Liver (tissue), 9 donors: ENCODE data around the gene KDM5B. TPM values are rescaled to one million over a fixed set of nuclear protein-coding genes. Genes with fewer than 3 reads are reported as not detected.

Experiments
- DNase-seq: peaks from one replicate; pipeline ENCODE4 v3.0.0-alpha.2; 2017; ENCODE audit warnings: low spot score
- H3K27ac ChIP-seq, 2 donors: one replicate each; pipeline ENCODE4 v1.7.0; 2013; ENCODE audit warnings: inconsistent platforms in 2 of 2, low read length in 2 of 2, control low read depth in 1 of 2, low read depth in 1 of 2, mild to moderate bottlenecking in 1 of 2
- H3K27me3 ChIP-seq, 4 donors: one replicate each; pipeline versions ENCODE4 v1.6.1 to v1.7.0; 2013; ENCODE audit warnings: low read length in 3 of 4, inconsistent platforms in 1 of 4, mild to moderate bottlenecking in 1 of 4, moderate library complexity in 1 of 4; ENCODE audit not compliant: control insufficient read depth in 4 of 4, insufficient read depth in 4 of 4
- H3K36me3 ChIP-seq, 4 donors: one replicate each; pipeline versions ENCODE4 v1.6.1 to v1.7.0; 2013; ENCODE audit warnings: low read length in 3 of 4, mild to moderate bottlenecking in 3 of 4, low read depth in 1 of 4, moderate library complexity in 1 of 4; ENCODE audit not compliant: control insufficient read depth in 4 of 4, insufficient read depth in 3 of 4
- H3K4me1 ChIP-seq, 4 donors: one replicate each; pipeline versions ENCODE4 v1.6.1 to v1.7.0; 2013; ENCODE audit warnings: low read length in 3 of 4, mild to moderate bottlenecking in 3 of 4, moderate library complexity in 1 of 4; ENCODE audit not compliant: control insufficient read depth in 4 of 4, insufficient read depth in 4 of 4
- H3K4me3 ChIP-seq, 3 donors: one replicate each; pipeline versions ENCODE4 v1.6.1 to v1.7.0; 2013; ENCODE audit warnings: low read length in 3 of 3, control low read depth in 1 of 3, low read depth in 1 of 3, mild to moderate bottlenecking in 1 of 3
- H3K9ac ChIP-seq, 2 donors: one replicate each; pipeline ENCODE4 v1.7.0; 2013; ENCODE audit warnings: low read length in 2 of 2, mild to moderate bottlenecking in 2 of 2, moderate library complexity in 2 of 2, control low read depth in 1 of 2, low read depth in 1 of 2
- H3K9me3 ChIP-seq, 4 donors: one replicate each; pipeline versions ENCODE4 v1.6.1 to v1.7.0; 2013; ENCODE audit warnings: low read length in 3 of 4; ENCODE audit not compliant: control insufficient read depth in 4 of 4
- FOXA2 ChIP-seq: IDR thresholded peaks from 2 replicates; pipeline ENCODE4 v1.6.1; 2016; ENCODE audit warnings: antibody characterized with exemption
- GABPA ChIP-seq, 2 donors: IDR thresholded peaks in 1 of 2; conservative IDR thresholded peaks in 1 of 2; 2 replicates each; pipeline ENCODE4 v1.6.1; 2016; ENCODE audit warnings: antibody characterized with exemption in 2 of 2, mild to moderate bottlenecking in 1 of 2, moderate library complexity in 1 of 2
- HNF4G ChIP-seq: IDR thresholded peaks from 2 replicates; pipeline ENCODE4 v1.6.1; 2016; ENCODE audit warnings: antibody characterized with exemption
- RAD21 ChIP-seq, 2 donors: IDR thresholded peaks; 2 replicates each; pipeline ENCODE4 v1.6.1; 2016; ENCODE audit warnings: antibody characterized with exemption in 2 of 2, mild to moderate bottlenecking in 2 of 2
- REST ChIP-seq: IDR thresholded peaks from 2 replicates; pipeline ENCODE4 v1.6.1; 2016; ENCODE audit warnings: antibody characterized with exemption, mild to moderate bottlenecking
- TAF1 ChIP-seq: conservative IDR thresholded peaks from 2 replicates; pipeline ENCODE4 v1.6.1; 2016; ENCODE audit warnings: antibody characterized with exemption, mild to moderate bottlenecking
- WGBS: extraction: QIAGEN DNeasy Blood & Tissue Kit; methylation state at CpG from one replicate; pipeline ENCODE4 v1.1.7; 2013; 5-methylcytosine and 5-hydroxymethylcytosine counted together
- polyA plus RNA-seq, 2 donors: library from polyadenylated mRNA; stranded (reverse) in 1 of 2; unstranded in 1 of 2; fragments of 200-250 nt in 1 of 2; fragments of >200 nt in 1 of 2; fragmentation: Nextera tagmentation in 1 of 2; extraction: Ambion mirVana in 1 of 2; gene quantifications; one replicate each; pipeline versions ENCODE4 v1.2.1 to v1.2.3, GENCODE V29; 2013 to 2015
- total RNA-seq, 2 donors: library from RNA; depleted of rRNA; stranded (reverse); fragments of >200 nt; gene quantifications; one replicate each; pipeline ENCODE4 v1.2.3, GENCODE V29; 2014
- donor health status: healthy.
- donor health status: healthy.
- donor health status: healthy.
- donor health status: healthy.
- donor health status: healthy.

KDM5B gene
- total and polyA plus RNA-seq, 4 donors, result 3.4 to 33.7 (median 14.8) TPM

GRCh38 chr1:202762019-202762418 lies 46.2 kb downstream of the KDM5B start:
- TF ChIP-seq GABPA (IDR thresholded peaks at IDR 0.05 in 1 of 2, conservative IDR thresholded peaks at IDR 0.05 in 1 of 2), result no peak
- no peak for TF ChIP-seq REST
- no peak for TF ChIP-seq TAF1
- TF ChIP-seq RAD21 (IDR thresholded peaks at IDR 0.05), result no peak
- no peak for TF ChIP-seq HNF4G

GRCh38 chr1:202760589-202760988 lies 47.6 kb downstream of the KDM5B start:
- H3K9me3 ChIP-seq, result no peaks in the 10 kb centered on the region
- no peaks in the 10 kb centered on the region for H3K27me3 ChIP-seq
- no peaks in the 10 kb centered on the region for H3K4me1 ChIP-seq
- TF ChIP-seq REST, result no peak
- peaks cover 5 to 43% (median 28%) of the 10 kb centered on the region in 4 donors for H3K36me3 ChIP-seq
- DNase-seq, result no peak
- H3K9ac ChIP-seq, result no peak overlapping the region
- no peak overlapping the region for H3K27ac ChIP-seq
- 88% methylated on average over 1 of the region's 1 CpG for WGBS
- H3K4me3 ChIP-seq, result no peak overlapping the region

More at GRCh38 chr1:202762019-202762418, 46.2 kb downstream of the KDM5B start:
- Histone ChIP-seq H3K36me3 (peaks cover 2 to 41% (median 32%) of the 10 kb centered on the region in 4 donors), H3K27me3 (no peaks in the 10 kb centered on the region), H3K9me3 (no peaks in the 10 kb centered on the region), H3K27ac (no peak overlapping the region), H3K4me1 (no peaks in the 10 kb centered on the region), H3K9ac (no peak overlapping the region), H3K4me3 (no peak overlapping the region)
- no peak for DNase-seq
- WGBS, result 76% methylated on average over 2 of the region's 2 CpGs

- no peak for TF ChIP-seq FOXA2
- 95% methylated on average over 2 of the region's 2 CpGs for WGBS
- peaks cover 7 to 63% (median 37%) of the 10 kb centered on the region in 4 donors for H3K36me3 ChIP-seq
Measured at GRCh38 chr1:202756391-202756790, 51.8 kb downstream of the KDM5B start.

More at GRCh38 chr1:202756391-202756790, 51.8 kb downstream of the KDM5B start:
- H3K9ac ChIP-seq, result no peak overlapping the region
- no peak overlapping the region for H3K27ac ChIP-seq
- no peak overlapping the region for H3K4me3 ChIP-seq
- no peaks in the 10 kb centered on the region for H3K9me3 ChIP-seq
- no peaks in the 10 kb centered on the region for H3K27me3 ChIP-seq
- no peak for DNase-seq
- H3K4me1 ChIP-seq, result no peaks in the 10 kb centered on the region
